ENCODE results near the gene ATP11A.

- no peak for TF ChIP-seq CTCF (IDR thresholded peaks at IDR 0.05)
- no peak for TF ChIP-seq POLR2A (IDR thresholded peaks at IDR 0.05)
- no peak for TF ChIP-seq EP300 (IDR thresholded peaks at IDR 0.05)
Measured at GRCh38 chr13:112756081-112756480, 66.2 kb downstream of the ATP11A start.
